ENCODE results near the gene BTBD7.
A peak's percentile ranks its signal among the peaks of the same experiment; 100 is the strongest.
"Not testable (repeated sequence)": the region's sequence is repeated elsewhere in the genome, so short reads cannot be mapped to it uniquely, and the experiment has no call there.

Gene BTBD7

DNA sequence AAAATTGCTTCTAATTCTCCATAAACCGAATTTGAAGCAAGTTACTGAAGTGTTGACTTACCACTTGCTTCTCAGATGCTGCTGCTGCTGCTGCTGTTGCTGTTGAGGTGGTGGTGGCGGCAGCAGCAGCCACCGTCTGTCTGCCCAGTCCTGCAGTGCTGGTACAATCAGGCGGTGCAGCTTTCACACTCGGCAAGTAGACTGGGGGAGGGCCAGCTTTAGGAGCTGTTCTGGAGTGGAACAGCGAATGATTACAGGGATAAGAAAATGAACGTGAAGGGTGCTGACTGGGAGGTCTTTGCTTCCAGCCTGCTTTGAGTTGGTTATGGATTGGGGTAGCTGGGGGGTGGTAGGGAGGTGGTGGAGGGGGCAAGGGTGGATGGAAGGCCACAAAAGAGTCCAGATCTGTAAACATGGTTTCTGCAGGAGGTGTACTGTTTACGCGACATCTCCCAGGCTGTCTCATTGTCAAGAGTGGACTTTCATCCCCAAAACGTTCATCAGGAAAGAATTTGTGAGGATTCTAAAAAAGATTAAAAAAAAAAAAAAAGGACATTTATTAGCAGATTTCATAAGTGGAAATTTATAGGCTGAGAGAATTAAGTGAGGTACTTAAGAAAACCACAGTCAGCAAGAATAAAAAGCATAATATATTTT is 86.9 kb downstream of the BTBD7 start:
- no peak for DNase-seq (ENCODE audit: low read depth)

DNA sequence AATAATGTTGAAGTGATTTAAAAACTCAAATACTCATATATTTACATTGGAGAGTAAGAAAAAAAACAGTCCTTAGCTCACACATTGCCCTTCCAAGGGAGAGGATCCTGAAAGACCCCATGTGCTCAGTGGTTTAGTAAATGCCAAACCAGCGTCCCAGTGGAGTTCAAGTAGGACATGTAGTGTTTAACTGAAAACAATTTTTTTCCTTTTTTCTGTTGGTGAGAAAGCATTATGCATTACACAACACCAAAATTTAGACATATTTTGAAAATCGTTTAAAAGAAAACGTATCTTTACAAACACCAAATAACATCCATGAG is 92.2 kb downstream of the BTBD7 start:
- DNase-seq (ENCODE audit: low read depth): no peak

DNA sequence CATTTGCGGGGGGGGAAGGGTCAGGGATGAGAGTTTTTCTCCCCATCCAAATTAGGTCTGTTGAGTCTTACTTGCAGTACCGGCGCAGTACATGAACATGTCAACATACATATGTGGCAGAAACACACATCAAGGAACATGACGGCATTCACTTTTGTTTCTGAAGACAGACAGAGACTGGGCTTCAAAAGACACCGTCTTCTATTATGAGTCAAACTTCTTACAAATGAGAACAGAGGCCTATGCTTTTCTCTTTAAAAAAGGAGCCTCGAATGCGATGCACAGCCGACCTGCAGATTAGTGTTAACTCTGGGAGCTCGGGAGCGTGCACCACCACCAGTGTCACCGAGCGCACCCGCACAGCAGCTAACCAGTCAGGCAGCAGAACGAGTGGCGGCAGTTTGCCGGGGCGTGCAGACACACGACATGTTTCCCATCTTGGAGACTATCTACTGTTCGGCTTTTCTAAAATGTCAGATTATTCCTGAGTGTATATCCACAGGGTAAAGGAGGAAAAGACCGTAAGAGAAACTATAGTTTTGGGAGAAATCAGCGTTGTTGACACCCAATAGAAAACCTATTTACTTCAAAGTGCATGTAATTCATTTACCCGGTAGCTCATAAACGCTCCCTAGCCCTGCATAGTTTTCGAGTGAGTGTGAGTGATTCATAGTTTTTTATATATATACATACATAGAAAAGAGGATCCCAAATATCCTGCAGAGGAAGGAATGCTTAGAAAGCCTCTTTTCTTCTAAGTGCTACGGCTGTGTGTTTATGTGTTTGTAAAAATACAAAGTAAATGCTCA is 92.8 kb downstream of the BTBD7 start:
- no peak for DNase-seq (ENCODE audit: low read depth)

DNA sequence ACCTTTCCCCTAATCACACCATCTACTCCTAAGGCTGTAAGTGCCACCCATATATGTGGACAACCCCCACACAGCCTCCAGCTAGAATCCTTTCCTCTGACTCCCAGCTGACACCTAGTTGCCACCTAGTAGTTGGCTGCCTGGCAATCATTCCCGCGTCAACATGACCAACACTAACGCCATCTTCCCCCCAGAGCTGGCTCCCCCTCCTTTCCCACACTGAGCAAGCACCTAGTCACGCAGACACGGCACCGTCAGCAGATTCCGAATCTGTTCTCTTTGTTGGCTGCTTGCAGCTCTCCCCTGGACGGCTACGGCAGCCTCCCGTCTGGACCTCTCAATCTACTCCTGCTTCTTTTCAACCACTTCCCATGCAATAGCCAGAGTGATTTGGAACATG is 98.0 kb downstream of the BTBD7 start:
- peak; percentile 51 for DNase-seq (ENCODE audit: low read depth)

DNA sequence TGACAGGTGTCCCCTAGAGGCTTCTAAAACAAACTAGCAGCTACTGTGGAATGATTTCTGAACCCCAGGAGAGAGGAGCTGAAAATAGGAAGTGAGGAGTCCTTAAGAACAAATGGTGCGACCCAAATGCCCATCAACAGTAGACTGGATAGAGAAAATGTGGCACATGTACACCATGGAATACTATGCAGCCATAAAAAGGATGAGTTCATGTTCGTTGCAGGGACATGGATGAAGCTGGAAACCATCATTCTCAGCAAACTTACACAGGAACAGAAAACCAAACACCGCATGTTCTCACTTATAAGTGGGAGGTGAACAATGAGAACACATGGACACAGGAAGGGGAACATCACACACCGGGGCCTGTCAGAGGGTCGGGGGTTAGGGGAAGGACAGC is 99.8 kb downstream of the BTBD7 start:
- DNase-seq (ENCODE audit: low read depth): not testable (repeated sequence)

DNA sequence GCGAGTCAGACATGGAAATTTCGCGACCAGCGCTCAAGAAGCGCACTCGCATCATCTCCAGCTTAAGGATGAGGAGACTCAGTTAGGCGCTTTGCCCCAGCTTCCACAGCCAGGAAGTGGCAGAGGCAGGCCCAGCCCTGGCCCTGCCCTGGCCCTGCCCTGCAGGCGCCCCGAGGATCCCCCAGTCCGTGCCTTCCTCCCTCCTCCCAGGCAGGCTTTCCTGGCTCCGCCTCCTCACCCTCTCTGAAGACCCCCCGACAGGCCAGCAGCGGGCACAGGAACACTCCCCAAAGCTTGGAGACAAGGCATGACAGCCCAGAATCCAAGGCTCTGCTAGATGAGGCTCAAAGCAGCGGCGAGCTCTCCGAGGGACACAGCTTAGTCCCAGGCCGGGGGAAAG is 100.7 kb downstream of the BTBD7 start:
- no peak for DNase-seq (ENCODE audit: low read depth)

DNA sequence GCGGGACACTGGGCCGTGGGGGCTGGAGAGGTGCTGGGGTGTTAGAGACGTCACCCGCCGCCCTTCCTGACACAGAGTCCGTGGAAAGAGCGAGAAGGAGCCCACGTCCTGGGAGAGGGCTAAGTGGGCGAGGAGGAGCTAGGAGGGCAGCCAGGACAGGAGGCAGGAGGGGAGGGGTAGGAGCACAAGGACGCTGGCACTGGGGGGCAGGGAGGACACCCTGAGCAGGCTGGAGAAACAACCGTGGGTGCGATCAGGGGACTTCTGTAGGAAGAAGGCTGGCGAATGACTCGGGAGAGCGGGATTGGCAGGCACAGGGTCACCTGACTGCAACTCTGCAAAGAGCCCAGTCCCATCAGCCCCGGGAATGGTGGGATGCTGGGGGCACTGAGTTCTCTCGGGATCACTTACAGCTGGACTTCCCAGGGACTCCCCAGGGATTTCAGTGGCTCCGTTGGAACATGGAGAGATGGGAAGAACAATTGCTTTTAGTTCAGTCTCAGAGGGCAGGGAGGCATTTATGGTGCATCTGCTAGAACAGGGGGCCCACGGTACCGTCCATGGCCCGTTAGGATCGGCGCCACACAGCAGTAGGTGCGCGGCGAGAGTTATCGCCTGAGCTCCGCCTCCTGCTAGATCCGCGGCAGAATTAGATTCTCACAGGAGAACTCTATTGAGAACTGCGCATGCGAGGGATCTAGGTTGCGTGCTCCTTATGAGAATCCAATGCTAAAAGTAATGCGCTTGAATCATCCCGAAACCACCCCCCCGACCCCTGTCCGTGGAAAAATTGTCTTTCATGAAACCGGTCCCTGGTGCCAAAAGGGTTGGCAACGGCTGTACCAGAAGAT is 101.5 kb downstream of the BTBD7 start:
- DNase-seq (ENCODE audit: low read depth): no peak

DNA sequence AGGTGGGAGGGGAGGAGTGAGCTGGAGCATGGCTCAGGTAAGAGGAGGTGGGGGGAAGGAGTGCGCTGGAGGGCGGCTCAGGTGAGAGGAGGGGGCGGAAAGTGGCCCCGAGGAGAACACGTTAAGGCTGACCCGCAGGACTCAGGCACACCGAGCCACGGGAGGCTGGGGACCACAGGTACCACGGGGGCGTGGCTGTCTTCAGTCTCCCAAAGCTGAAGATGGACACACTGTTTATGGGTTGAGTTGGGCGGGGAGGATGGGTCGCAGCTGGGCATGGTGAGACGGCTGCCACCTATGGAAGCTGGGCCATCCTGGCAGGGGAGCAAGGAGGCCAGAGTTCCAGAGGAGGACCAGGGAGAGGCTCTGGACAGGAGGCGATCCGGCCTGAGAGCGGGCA is 102.3 kb downstream of the BTBD7 start:
- DNase-seq (ENCODE audit: low read depth): no peak

DNA sequence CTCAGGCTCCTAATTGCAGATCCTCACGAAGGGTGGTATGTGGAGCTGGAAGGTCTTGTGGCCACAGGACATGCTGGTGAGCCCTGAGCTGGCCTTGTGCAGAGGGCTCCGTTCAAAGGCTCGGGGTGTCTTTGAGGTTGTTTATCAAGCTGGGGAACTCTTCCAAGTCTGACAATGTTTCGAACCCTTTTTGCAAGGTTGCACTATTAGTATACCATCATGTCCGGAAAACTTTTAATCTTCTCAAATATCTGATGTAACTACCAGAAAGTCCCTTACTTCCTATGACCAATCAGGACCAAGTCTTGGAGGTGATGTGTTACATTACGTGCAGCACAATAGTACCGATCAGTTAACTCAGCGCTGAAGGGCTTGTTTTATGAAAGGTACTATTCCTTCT is 104.3 kb downstream of the BTBD7 start:
- no peak for DNase-seq (ENCODE audit: low read depth)

DNA sequence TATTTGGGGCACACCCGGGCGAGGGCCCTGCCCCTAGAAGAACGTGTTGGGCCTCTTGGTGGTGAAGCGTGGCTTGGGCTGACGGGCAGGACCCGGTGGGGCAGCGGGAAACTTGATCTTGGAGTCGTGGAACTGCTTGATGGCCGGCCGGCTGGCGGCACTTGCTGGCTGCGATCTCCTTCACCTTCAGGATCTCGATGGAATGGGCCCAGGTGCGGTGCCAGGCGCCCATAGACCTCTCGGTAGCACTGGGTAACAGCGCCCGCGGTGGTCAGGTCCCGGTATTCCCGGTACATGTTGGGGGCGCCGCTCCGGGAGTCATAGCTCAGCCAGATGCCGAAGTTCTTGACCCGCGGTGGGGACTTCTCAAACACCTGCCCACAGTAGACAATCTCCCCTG is 109.3 kb downstream of the BTBD7 start:
- DNase-seq (ENCODE audit: low read depth): no peak

DNA sequence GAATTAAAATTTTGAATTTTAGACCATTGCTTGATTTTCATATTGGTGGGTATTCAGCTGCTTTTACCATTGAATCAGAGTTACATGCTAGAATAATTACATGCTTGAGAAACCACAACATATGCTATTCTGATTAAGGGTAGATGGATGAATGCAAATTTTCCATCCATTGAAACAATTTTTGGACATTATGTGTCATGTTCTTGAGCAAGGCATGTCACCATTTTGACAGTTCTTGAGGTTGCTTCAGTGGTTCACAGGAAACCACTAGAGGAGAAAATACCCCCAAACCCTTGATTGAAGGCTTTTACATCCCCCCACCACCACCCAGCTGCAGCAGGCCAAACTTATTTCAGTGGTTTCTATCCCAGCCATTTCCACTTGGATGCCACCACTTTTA is 112.3 kb downstream of the BTBD7 start:
- DNase-seq (ENCODE audit: low read depth): no peak

DNA sequence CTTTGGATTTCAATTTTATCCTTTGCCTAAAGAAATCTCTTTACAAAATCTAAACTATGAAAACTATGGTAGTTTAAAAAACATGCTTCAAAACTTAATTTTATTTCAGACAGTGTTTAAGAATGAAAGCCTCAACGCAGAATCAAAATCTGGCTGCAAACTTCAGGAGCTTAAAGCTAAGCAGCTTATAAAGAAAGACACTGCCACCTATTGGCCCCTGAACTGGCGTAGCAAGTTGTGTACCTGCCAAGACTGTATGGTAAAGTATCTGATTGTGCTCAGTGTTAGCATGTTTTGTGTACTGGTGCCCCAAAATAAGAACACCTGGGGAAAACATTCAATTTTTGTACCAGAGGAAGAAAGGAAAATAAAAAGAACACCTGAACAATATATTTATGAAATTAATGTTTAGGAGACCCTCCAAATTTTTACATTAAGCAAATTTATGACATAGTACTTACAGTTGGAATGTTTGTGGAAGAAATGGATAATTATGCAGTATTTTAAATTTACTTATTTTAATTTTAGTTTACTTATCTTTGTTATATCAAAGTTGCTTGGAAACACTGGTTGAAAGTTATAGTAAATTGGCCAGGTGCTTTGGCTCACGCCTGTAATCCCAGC is 113.6 kb downstream of the BTBD7 start:
- DNase-seq (ENCODE audit: low read depth): no peak

DNA sequence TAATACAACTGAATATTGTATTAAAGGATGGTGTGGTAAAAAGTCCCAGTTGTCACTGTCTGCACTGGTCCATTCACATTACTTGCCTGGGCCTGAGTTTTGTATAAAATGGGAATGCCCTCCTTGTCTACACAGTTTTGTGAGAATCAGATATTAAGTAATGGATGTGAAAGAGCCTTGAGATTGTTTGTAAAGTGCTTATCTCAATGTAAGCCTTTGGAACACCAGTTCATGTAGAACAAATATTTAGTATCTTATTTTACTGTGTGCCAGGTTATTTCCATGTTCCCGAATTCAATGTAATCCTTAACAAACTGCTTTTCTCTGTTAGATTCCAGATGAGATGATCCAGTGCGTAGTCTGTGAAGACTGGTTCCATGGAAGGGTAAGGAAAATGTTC is 118.2 kb downstream of the BTBD7 start:
- DNase-seq (ENCODE audit: low read depth): no peak

DNA sequence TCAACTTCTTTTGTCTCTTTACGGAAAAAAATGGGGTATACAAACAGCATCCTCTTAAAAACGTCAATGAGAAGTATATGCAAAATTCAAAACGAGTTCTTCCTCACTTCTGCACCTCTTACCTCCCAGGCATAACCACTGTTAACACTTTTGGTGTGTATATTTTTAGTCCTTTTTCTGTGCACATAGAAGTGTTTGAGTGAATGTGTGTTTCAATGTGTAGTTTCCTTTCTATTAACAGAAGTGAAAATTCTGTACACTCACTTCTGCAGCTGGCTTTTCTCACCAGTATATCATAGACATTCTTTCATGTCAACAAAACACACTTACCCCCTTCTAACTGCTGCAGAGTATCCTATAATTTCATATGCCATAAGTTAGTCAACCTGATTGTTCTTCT is 120.4 kb downstream of the BTBD7 start:
- no peak for DNase-seq (ENCODE audit: low read depth)

DNA sequence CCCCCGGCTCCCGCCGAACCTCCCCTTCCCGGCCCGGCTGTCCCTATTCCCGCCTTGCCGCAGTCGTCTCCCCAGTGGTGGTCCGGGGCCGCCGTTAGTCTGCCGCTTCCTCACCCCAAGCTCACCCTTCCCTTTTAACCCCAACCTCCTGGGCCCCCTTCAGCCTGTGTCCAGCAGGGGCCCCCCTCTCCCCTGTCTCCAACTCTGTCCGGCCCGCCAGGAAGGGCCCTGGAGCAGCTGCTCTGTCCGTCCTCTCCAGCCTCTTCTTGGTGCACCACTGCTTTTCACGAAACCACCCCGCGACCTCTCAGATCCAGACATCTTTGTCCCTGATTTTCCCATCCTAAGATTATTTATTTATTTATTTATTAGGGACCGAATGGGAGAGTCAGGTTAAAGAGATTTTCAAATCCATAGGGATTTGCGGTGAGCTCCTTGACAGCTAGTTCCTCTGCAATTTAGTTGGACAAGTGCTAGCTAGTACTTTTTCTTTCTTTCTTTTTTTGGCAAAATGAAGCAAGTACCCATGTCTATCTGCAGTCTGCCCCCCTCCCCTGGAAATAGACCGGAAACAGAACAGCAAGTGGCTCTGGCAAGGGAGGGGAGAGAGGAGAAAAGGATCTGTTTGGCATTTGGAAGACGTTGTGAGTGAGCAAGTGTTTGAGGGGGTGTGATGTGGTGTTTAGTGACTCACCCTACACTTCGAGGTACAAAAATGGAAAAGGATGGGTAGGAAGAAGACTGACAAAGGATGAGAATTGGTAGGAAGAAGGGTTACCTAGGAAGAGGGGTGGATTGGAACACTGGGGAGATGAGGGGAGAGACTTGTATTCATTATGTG is 125.1 kb downstream of the BTBD7 start:
- no peak for DNase-seq (ENCODE audit: low read depth)

DNA sequence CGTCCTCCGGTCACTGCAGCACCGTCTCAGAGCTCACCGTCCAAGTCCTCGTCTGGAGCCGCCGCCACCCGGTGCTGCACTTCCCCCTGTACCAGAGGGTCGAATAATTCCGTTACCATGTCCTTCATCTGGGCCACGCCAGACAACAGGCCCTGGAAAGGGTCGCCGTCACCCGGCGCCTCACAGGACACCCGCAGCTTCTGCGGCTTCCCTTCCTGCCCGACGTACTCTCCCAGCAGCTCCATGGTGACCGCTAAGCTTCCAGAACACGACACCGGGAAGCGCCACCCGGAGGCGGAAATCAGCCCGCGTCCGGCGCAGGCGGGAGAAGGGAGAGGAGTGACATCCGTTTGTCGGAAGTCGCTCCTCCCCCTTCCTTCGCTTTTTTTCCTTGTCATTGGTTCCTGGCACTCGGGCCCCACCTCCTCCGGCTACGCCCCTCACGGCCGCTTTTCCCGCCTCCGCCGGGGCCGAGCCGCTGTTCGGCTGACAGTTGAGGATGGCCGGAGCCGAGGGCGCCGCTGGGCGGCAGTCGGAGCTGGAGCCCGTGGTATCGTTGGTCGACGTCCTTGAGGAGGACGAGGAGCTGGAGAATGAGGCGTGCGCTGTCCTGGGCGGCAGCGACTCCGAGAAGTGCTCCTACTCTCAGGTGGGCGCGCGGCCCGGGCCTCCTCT is 125.9 kb downstream of the BTBD7 start, which contains the start of the genes GON7 and UBR7:
Gene GON7 (minus strand): TSS at position 273 of the 675 bp plus-strand sequence. CDS start 28 bp downstream, at position 245.
Gene UBR7 (plus strand): TSS at position 464 of the 675 bp plus-strand sequence. CDS start 36 bp downstream, at position 500.
- DNase-seq (ENCODE audit: low read depth): peak; percentile 97

DNA sequence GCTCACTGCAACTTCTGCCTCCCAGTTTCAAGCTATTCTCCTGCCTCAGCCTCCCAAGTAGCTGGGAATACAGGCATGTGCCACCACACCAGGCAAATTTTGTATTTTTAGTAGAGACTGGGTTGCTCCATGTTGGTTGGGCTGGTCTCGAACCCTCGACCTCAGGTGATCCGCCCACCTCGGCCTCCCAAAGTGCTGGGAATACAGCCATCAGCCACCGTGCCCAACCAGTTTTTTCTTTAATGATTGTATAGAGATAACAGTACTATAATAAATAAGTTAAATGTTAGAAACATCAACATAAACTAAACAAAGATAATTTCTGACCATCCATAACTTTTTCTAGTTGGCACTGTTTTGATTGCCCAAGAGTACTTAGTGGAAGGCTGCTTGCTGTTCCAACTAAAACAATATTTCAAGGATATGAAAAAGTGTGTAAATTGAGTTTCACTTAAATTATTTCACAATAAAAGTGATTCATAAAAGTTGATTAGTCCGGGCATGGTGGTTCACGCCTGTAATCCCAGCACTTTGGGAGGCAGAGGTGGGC is 131.6 kb downstream of the BTBD7 start:
- no peak for DNase-seq (ENCODE audit: low read depth)

DNA sequence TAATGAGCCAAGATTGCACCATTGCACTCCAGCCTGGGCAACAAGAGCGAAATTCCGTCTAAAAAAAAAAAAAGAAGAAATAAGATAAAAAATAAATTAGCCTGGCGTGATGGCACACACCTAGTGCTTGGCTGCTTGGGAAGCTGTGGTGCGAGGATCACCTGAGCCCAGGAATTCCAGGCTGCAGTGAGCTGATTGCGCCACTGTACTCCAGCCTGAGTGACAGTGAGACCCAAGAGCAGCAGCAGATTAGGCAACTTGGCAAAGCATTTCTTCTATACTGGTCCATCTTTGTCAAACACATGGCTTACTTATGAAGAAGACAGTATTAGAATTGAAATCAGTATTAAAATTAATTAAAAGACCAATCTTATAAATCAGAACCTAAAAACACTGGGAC is 132.3 kb downstream of the BTBD7 start:
- no peak for DNase-seq (ENCODE audit: low read depth)

DNA sequence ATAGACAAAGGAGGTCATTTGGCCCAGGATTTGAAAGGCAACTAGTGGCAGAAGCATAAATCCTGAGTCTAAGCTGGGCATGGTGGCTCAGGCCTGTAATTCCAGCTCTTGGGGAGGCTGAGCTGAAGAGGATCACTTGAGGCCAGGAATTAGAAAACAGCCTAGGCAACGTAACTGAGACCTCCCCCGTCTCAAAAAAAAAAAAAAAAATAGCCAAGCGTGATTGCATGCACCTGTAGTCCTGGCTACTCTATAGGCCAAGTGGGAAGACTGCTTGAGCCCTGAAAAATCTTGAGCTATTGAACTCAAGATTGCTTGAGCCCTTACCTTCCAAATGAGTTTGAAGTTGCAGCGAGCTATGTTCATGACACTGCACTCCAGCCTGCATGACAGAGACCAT is 133.8 kb downstream of the BTBD7 start:
- no peak for DNase-seq (ENCODE audit: low read depth)

DNA sequence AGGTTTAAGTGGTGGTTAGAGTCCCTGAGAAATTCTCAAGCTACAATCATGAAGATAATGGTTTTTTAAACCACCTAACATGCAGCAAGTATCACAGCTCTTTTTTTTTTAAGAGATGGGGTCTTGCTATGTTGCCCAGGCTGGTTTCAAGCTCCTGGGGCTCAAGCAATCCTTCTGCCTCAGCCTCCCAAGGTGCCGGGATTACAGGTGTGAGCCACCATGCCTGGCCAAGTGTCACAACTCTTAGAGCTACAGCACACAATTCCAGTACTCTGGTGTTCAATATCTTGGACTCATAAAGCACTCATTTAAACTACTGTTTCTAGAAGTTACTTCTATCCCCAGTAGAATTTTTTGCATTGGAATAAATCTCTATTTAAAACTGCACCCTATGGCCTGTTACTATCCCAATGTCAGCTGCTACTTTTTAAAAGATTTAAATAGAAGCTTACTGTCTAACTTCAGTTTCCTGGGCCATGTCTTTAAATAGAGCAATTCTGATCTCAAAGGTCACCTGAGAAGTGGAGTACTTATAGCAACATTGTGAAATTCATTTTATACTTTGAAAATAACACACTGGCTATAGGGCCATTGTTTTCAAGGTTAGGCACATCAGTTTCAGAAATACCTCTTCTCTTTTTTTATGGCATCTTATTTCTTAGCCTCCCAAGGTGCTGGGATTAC is 137.4 kb downstream of the BTBD7 start:
- DNase-seq (ENCODE audit: low read depth): no peak
